ENCODE measurements around the gene RHOC.

RHOC gene

GRCh38 chr1:112700290-112701226 lies 6.4 kb downstream of the RHOC start:
- DNase-seq = peak; percentile 42

DNA sequence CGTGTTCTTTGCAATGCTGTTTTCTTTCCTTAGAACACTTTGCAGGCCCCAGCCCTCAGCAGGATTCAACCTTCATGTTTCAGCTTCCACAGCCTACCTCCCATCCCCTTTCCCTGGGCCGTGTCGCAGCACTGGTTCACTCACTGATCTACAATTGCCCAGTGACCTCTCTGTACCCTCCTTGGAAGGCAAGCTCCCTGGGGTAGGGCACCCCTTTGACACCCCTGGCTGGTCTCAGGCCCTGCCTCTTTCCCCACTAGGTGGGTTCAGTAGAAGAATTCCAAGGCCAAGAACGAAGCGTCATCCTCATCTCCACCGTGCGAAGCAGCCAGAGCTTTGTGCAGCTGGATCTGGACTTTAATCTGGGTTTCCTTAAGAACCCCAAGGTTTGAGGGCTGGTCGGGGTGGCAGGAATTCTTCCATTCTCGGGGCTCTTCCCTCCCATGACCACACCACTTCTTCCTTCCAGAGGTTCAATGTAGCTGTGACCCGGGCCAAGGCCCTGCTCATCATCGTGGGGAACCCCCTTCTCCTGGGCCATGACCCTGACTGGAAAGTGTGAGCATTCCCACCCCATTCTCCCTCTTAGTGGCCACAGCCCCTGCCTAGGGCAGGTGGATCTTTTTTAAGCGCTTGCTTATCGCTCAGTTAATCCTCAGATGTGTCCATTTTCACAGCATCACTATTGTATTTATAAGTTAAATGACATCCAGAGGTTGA lies 7.3 kb downstream of the RHOC start:
- DNase-seq = no peak

- no peak for DNase-seq
Measured at GRCh38 chr1:112698366-112699310, 8.3 kb downstream of the RHOC start.

GRCh38 chr1:112697781-112698201 lies 9.1 kb downstream of the RHOC start:
- DNase-seq = no peak

- no peak for DNase-seq
Measured at GRCh38 chr1:112696578-112697314, 10.2 kb downstream of the RHOC start.

- DNase-seq = no peak
Measured at GRCh38 chr1:112695276-112695675, 11.7 kb downstream of the RHOC start.

- DNase-seq = no peak
Measured at GRCh38 chr1:112694363-112694929, 12.5 kb downstream of the RHOC start.

DNA sequence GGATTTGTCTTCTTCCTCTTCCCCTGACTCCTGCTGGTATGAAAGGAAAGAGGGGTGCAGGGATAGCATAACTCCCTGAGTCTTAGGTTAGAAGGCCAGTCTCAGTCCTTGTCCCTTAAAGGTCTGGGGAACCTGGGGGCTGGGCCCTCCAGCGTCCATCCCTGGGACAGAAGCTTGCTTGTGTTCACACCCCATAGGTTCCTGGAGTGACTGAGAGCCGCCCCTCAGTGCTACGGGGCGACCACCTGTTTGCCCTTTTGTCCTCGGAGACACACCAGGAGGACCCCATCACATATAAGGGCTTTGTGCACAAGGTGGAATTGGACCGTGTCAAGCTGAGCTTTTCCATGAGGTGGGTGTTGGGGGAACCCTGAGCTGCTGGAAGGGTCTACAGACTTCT lies 13.1 kb downstream of the RHOC start:
- DNase-seq = no peak

- DNase-seq = no peak
Measured at GRCh38 chr1:112692681-112693080, 14.2 kb downstream of the RHOC start.

DNA sequence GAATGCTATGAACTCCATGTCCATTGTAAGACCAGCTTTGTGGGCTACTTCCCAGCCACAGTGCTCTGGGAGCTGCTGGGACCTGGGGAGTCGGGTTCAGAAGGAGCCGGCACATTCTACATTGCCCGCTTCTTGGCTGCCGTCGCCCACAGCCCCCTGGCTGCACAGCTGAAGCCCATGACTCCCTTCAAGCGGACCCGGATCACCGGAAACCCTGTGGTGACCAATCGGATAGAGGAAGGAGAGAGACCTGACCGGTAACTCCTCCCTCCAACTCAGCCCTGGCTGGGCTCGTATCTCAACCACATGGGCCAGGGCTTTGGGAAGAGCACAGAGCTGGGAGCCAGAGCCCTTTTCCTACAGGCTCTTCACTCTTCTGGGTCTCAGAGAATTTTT lies 17.1 kb downstream of the RHOC start:
- DNase-seq = no peak

- DNase-seq = no peak
Measured at GRCh38 chr1:112689196-112689841, 17.6 kb downstream of the RHOC start.

DNA sequence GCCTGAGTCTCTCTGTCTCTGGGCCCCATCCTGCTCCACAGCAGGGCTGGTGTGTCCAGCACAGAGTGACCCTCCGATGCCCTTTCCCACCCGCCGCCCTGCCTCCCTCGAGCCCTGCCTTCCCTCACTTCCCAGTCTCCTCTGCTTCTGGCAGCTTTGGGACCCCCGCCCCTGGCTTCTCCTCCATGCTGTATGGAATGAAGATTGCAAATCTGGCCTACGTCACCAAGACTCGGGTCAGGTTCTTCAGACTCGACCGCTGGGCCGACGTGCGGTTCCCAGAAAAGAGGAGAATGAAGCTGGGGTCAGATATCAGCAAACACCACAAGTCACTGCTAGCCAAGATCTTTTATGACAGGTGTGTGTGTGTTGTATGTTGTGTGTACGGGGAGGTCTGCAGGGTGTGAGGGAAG lies 18.1 kb downstream of the RHOC start:
- no peak for DNase-seq

DNA sequence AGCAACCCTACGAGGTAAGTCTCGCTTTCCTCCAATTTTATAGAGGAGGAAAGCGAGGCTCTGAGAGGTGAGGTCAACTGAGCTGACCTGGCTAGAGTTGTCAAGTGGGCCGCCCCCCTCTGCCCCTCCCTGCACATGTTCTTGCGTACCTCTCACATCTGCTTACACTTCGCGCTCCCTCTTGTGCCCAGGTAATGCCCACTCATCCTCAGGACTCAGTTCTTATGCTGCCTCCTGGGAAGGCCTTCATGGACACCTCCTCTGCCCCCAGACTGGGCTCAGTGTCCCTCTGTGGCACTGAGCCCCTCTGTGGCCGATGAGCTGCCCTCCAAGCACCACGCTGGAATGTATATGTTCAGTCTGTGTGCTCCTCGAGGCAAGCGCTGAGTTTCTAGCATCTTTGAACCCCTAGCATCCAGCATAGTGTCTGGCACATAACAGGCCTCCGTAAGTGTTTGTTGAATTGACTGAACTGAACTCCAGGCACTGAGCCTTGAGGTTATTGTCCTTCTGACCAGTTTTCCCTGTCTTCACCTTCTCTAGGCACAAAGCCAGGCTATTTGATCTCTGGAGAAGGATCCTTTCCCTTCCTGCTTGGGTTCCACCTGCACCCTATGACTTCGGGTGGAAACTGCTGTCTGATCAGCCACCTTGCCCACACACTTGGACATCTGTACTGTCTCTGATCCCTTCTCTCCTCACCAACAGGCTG lies 19.0 kb downstream of the RHOC start:
- DNase-seq = no peak

- no peak for DNase-seq
Measured at GRCh38 chr1:112687361-112687760, 19.6 kb downstream of the RHOC start.

GRCh38 chr1:112686835-112687234 lies 20.1 kb downstream of the RHOC start:
- no peak for DNase-seq

GRCh38 chr1:112686417-112686816 lies 20.5 kb downstream of the RHOC start:
- DNase-seq = no peak

DNA sequence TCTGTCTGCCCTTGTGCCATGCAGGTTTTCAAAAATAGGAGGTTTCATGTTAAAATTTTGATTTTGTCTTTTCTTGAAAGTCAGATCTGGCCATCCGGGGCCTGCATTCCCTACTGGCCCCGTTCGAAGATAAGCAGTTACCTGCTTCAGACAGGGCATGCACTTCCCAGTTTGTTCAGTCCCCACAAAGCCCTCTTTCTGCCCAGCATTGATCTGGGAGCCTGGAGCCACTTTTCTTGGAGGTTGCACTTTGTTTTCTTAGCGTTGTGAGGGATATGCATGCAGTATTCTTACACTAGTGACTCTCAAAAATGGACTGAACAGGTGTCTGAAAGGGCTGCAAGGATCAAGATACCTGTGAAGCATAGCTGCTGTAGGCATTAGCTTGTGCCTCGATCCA lies 21.0 kb downstream of the RHOC start:
- no peak for DNase-seq

GRCh38 chr1:112678605-112679004 lies 28.3 kb downstream of the RHOC start:
- DNase-seq = no peak

DNA sequence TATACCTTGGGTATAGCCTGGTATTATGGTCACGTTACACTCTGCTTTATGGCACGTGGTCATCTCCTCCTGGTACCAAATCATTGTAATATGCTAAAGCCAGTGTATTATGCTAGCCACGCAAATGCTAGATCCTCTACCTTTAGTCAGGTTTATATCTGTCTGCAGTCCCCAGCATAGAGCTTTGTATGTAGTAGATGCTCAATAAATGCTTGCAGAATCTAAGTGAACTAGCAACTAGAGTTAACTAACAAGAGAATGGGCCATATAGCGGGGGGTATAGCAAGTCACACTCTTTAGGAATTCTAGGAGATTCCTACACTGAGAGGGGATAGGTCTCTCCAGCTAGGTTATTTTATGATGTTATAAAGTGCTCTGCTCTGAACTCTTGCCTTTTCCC lies 29.4 kb downstream of the RHOC start:
- DNase-seq = no peak

DNA sequence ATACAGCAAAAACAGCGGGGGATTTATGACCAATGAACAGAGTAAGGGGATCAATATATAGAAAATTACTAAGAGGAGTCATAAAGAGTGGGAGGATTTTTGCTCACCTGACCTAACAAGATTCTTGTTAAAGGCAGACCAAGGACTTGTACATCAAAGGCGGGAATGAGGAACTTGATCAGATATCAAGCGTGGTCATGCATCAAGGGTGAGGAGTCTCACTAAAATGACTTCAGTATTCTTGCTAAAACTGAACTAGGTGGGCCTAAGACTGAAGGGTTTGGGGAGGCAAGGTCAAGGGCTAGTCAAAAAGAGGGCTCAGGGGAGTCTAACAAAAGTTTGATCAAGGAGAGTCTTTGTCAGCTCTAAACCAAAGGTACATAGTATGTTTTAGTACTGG lies 30.4 kb downstream of the RHOC start:
- no peak for DNase-seq

Data from activated effector memory CD4-positive, alpha-beta T cell treated with Interleukin-2 at 50 U/mL for 16 hours (primary cell).